Stimulated activated CD8-positive, alpha-beta memory T cell treated with anti-CD3 and anti-CD28 coated beads, Interleukin-7, amount 100 ng/mL, for 1 hour (primary cell): ENCODE data around the gene SORCS2.

Experiments
- DNase-seq, 2 donors: peaks; one replicate each; pipeline ENCODE4 v3.0.0-alpha.2; 2020; ENCODE audit warnings: low read depth in 2 of 2

Gene SORCS2

GRCh38 chr4:7244331-7244665 is 52.0 kb downstream of the SORCS2 start:
- DNase-seq: no peak

- no peak for DNase-seq
Observed at GRCh38 chr4:7244751-7245320, 52.5 kb downstream of the SORCS2 start.

- DNase-seq: no peak
Observed at GRCh38 chr4:7247521-7247920, 55.2 kb downstream of the SORCS2 start.

GRCh38 chr4:7247946-7248345 is 55.6 kb downstream of the SORCS2 start:
- DNase-seq: no peak

GRCh38 chr4:7248857-7249256 is 56.5 kb downstream of the SORCS2 start:
- no peak for DNase-seq

GRCh38 chr4:7251321-7251720 is 59.0 kb downstream of the SORCS2 start:
- DNase-seq: no peak

GRCh38 chr4:7252051-7252450 is 59.7 kb downstream of the SORCS2 start:
- DNase-seq: no peak

- no peak for DNase-seq
Observed at GRCh38 chr4:7252510-7253340, 60.4 kb downstream of the SORCS2 start.

- DNase-seq: no peak
Observed at GRCh38 chr4:7253341-7253700, 61.0 kb downstream of the SORCS2 start.

GRCh38 chr4:7253837-7254236 is 61.5 kb downstream of the SORCS2 start:
- DNase-seq: no peak

- DNase-seq: no peak
Observed at GRCh38 chr4:7254736-7255487, 62.6 kb downstream of the SORCS2 start.

- no peak for DNase-seq
Observed at GRCh38 chr4:7255488-7255881, 63.1 kb downstream of the SORCS2 start.

- no peak for DNase-seq
Observed at GRCh38 chr4:7255996-7256395, 63.7 kb downstream of the SORCS2 start.

GRCh38 chr4:7256984-7257810 is 64.9 kb downstream of the SORCS2 start:
- no peak for DNase-seq

- DNase-seq: no peak
Observed at GRCh38 chr4:7259039-7259438, 66.7 kb downstream of the SORCS2 start.

- DNase-seq: no peak
Observed at GRCh38 chr4:7260569-7260968, 68.2 kb downstream of the SORCS2 start.

GRCh38 chr4:7261087-7261486 is 68.7 kb downstream of the SORCS2 start:
- no peak for DNase-seq

GRCh38 chr4:7261536-7261935 is 69.2 kb downstream of the SORCS2 start:
- DNase-seq: no peak

- no peak for DNase-seq
Observed at GRCh38 chr4:7262134-7262533, 69.8 kb downstream of the SORCS2 start.

GRCh38 chr4:7263166-7263565 is 70.8 kb downstream of the SORCS2 start:
- no peak for DNase-seq

GRCh38 chr4:7264694-7265093 is 72.4 kb downstream of the SORCS2 start:
- no peak for DNase-seq
